Endothelial cell of umbilical vein (primary cell): Measurements from ENCODE around the gene PRDM16.

Experiments used
- GATA2 ChIP-seq: IDR thresholded peaks from 2 replicates; pipeline ENCODE4 v1.7.0; 2011; ENCODE audit warnings: low read depth, mild to moderate bottlenecking, moderate library complexity, mixed read lengths, low read length; ENCODE audit not compliant: insufficient read length, insufficient read depth
- JUN ChIP-seq: IDR thresholded peaks from 2 replicates; pipeline ENCODE4 v1.6.1; 2011; ENCODE audit warnings: borderline replicate concordance, low read depth; ENCODE audit not compliant: insufficient read length, insufficient read depth
- MAX ChIP-seq: IDR thresholded peaks from 2 replicates; pipeline ENCODE4 v1.6.1; 2011; ENCODE audit not compliant: insufficient read depth, insufficient read length
- POLR2A ChIP-seq: IDR thresholded peaks from 2 replicates; pipeline ENCODE4 v1.6.1; 2012; ENCODE audit warnings: low read depth, mild to moderate bottlenecking, control low read depth, low read length
- TF ChIP-seq, protein P1 (sequence below), 2 donors: IDR thresholded peaks; 1 replicate in 1 of 2; 2 replicates in 1 of 2; pipeline ENCODE4 v1.5.1; 2011; ENCODE audit warnings: low read length in 2 of 2, mild to moderate bottlenecking in 2 of 2, moderate library complexity in 2 of 2, control low read depth in 1 of 2, inconsistent platforms in 1 of 2, low read depth in 1 of 2; ENCODE audit not compliant: insufficient read depth in 1 of 2; ENCODE audit errors: extremely low read depth in 1 of 2

DNA sequence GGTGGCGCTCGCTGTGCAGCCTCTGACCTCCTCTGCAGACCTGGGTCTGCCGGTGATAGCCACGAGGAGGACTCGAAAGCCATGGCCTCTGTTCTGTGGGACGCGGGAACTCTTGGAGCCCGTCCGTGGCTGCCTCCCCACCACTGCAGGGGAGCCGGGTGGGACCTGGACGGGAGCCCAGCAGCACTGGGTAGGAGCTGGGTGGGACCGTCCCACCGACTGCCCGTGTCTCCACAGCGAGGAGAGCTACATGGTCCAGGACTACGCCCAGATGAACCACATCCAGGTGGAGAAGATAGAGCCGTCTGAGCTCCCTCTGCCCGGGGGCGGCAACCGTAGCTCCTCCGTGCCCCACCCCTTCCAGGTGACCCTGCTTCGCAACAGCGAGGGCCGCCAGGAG is 409.2 kb downstream of the PRDM16 start:
- TF ChIP-seq, protein P1, sequence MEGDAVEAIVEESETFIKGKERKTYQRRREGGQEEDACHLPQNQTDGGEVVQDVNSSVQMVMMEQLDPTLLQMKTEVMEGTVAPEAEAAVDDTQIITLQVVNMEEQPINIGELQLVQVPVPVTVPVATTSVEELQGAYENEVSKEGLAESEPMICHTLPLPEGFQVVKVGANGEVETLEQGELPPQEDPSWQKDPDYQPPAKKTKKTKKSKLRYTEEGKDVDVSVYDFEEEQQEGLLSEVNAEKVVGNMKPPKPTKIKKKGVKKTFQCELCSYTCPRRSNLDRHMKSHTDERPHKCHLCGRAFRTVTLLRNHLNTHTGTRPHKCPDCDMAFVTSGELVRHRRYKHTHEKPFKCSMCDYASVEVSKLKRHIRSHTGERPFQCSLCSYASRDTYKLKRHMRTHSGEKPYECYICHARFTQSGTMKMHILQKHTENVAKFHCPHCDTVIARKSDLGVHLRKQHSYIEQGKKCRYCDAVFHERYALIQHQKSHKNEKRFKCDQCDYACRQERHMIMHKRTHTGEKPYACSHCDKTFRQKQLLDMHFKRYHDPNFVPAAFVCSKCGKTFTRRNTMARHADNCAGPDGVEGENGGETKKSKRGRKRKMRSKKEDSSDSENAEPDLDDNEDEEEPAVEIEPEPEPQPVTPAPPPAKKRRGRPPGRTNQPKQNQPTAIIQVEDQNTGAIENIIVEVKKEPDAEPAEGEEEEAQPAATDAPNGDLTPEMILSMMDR (IDR thresholded peaks at IDR 0.05; ENCODE audit: extremely low read depth in 1 of 2, insufficient read depth in 1 of 2, low read depth in 1 of 2, low read length in 2 of 2), result no peak
- no peak for TF ChIP-seq POLR2A
- TF ChIP-seq GATA2, result no peak
- no peak for TF ChIP-seq JUN
- no peak for TF ChIP-seq MAX
